PC-9 (cell line): ENCODE data around the gene AMOTL2. TPM values are rescaled to one million over a fixed set of nuclear protein-coding genes. Genes with fewer than 3 reads are reported as not detected.
A peak's percentile ranks its signal among the peaks of the same experiment; 100 is the strongest.

Experiments
- BruUV-seq: library from RNA; stranded (reverse); fragments of 400-500 nt; replicated peaks from 2 replicates; lab custom pipeline; 2021; lab: Mats Ljungman, UMichigan
- CTCF ChIA-PET: fragments of 300-600 bp; sonication (Branson Sonifier 250); formaldehyde crosslinking; loops from one replicate; lab custom pipeline; 2022; ENCODE audit warnings: antibody characterized with exemption; lab: Charles Lee
- POLR2A ChIA-PET: fragments of 300-600 bp; sonication (Branson Sonifier 250); formaldehyde crosslinking; loops from one replicate; lab custom pipeline; 2022; ENCODE audit warnings: antibody characterized with exemption; ENCODE audit not compliant: unreplicated experiment; lab: Charles Lee
- DNase-seq, 2 experiments: peaks; one replicate each; pipeline versions ENCODE4 v3.0.0 to v3.0.0-alpha.2; 2015 to 2022; ENCODE audit warnings: mixed read lengths in 1 of 2
- H2AFZ ChIP-seq: fragments of 200-600 bp; sonication (generic); 2 replicates; pipeline ENCODE4 v1.8.1; 2017; ENCODE audit warnings: antibody characterized with exemption
- H3F3A ChIP-seq: fragments of 200-600 bp; sonication (generic); 2 replicates; pipeline ENCODE4 v1.8.1; 2017; ENCODE audit warnings: antibody characterized with exemption, mild to moderate bottlenecking, low read depth; ENCODE audit not compliant: insufficient read depth
- H3K27ac ChIP-seq: fragments of 200-600 bp; sonication (generic); 2 replicates; pipeline ENCODE4 v1.6.1; 2016; ENCODE audit warnings: mixed run types
- H3K27me3 ChIP-seq: fragments of 200-600 bp; sonication (generic); 2 replicates; pipeline ENCODE4 v1.6.1; 2016; ENCODE audit warnings: low read depth, mixed run types; ENCODE audit not compliant: insufficient read depth
- H3K36me3 ChIP-seq: fragments of 200-600 bp; sonication (generic); 2 replicates; pipeline ENCODE4 v1.6.1; 2016; ENCODE audit warnings: low read depth, mixed run types
- H3K4me1 ChIP-seq: fragments of 200-600 bp; sonication (generic); replicated peaks from 2 replicates; pipeline ENCODE4 v1.6.1; 2016; ENCODE audit warnings: mixed run types; ENCODE audit not compliant: insufficient read depth
- H3K4me2 ChIP-seq: fragments of 200-600 bp; sonication (generic); 2 replicates; pipeline ENCODE4 v1.6.1; 2017; ENCODE audit warnings: mixed run types
- H3K4me3 ChIP-seq: fragments of 200-600 bp; sonication (generic); 2 replicates; pipeline ENCODE4 v1.6.1; 2016; ENCODE audit warnings: mixed run types
- H3K79me2 ChIP-seq: fragments of 200-600 bp; sonication (generic); 2 replicates; pipeline ENCODE4 v1.6.1; 2017; ENCODE audit warnings: low read depth, mixed run types
- H3K9me2 ChIP-seq: fragments of 200-600 bp; sonication (generic); 2 replicates; pipeline ENCODE4 v1.8.1; 2017; ENCODE audit warnings: mild to moderate bottlenecking; ENCODE audit not compliant: insufficient read depth
- H3K9me3 ChIP-seq: fragments of 200-600 bp; sonication (generic); 2 replicates; pipeline ENCODE4 v1.8.1; 2016; ENCODE audit warnings: low read depth; ENCODE audit not compliant: insufficient read depth
- H4K20me1 ChIP-seq: fragments of 200-600 bp; sonication (generic); 2 replicates; pipeline ENCODE4 v1.8.1; 2017; ENCODE audit not compliant: insufficient read depth
- CTCF ChIP-seq: fragments of 200-600 bp; sonication (generic); conservative IDR thresholded peaks from 2 replicates; pipeline ENCODE4 v1.6.1; 2017; ENCODE audit warnings: mixed run types, antibody characterized with exemption, mild to moderate bottlenecking, moderate library complexity
- EZH2 ChIP-seq: fragments of 200-600 bp; sonication (generic); IDR thresholded peaks from 2 replicates; pipeline ENCODE4 v1.8.0; 2017; ENCODE audit warnings: antibody characterized with exemption, low read depth
- intact Hi-C: fragments of 100-400 bp; cut with micrococcal nuclease; formaldehyde crosslinking; loops from one replicate; pipeline ENCODE4 v1.10.0; 2022; ENCODE audit not compliant: unreplicated experiment
- total RNA-seq: library from RNA; stranded (reverse); gene quantifications from 2 replicates; pipeline ENCODE4 v1.2.3, GENCODE V29; 2021

Gene AMOTL2
- total RNA-seq, 1 experiment from 2014 or later: 147 TPM

GRCh38 chr3:134376786-134377426, 2.7 kb upstream of the AMOTL2 start:
- Histone ChIP-seq H3K9me3 (no peaks in the 10 kb centered on the region), H3K4me1 (peaks cover 52% of the 10 kb centered on the region), H3K27ac (peak overlapping the region; percentile 98; the same call in 1 of the 2 replicates), H3K4me2 (peak overlapping the region; percentile 99), H3F3A (peaks cover 40% of the 10 kb centered on the region), H3K79me2 (peaks cover 45% of the 10 kb centered on the region), H3K27me3 (no peaks in the 10 kb centered on the region), H3K4me3 (no peak overlapping the region), H4K20me1 (peaks cover 16% of the 10 kb centered on the region), H3K9me2 (no peaks in the 10 kb centered on the region), H2AFZ (no peak overlapping the region), H3K36me3 (peaks cover 15% of the 10 kb centered on the region)
- ChIA-PET CTCF (interaction anchor here (0.5 to 1.6 kb wide), 2 partner anchors 68 to 84 kb away, joined by 3 to 5 read pairs; no protein-coding TSS in a partner anchor), POLR2A (interaction anchor here (0.6 kb wide), 1 partner anchor 781 kb away, joined by 5 read pairs; no protein-coding TSS in a partner anchor)
- BruUV-seq: no TSS peak
- DNase-seq: no peak
- TF ChIP-seq EZH2: no peak
- TF ChIP-seq CTCF: no peak
- intact Hi-C loops: no loop called here

GRCh38 chr3:134376385-134376765, 2.1 kb upstream of the AMOTL2 start:
- peaks cover 54% of the 10 kb centered on the region for H3K4me1 ChIP-seq
- intact Hi-C loops: no loop called here
- POLR2A ChIA-PET: interaction anchor here (0.6 kb wide), 2 partner anchors 95 to 780 kb away, joined by 4 to 5 read pairs; no protein-coding TSS in a partner anchor

More at GRCh38 chr3:134376385-134376765, 2.1 kb upstream of the AMOTL2 start:
- Histone ChIP-seq H3K9me2 (no peaks in the 10 kb centered on the region), H3F3A (peaks cover 45% of the 10 kb centered on the region), H3K27ac (peak overlapping the region; percentile 98), H3K27me3 (no peaks in the 10 kb centered on the region), H3K4me2 (peak overlapping the region; percentile 99), H3K36me3 (peaks cover 20% of the 10 kb centered on the region), H4K20me1 (peaks cover 22% of the 10 kb centered on the region), H3K9me3 (no peaks in the 10 kb centered on the region), H3K79me2 (peaks cover 50% of the 10 kb centered on the region), H3K4me3 (peak overlapping the region; percentile 100; the same call in 1 of the 2 replicates), H2AFZ (no peak overlapping the region)
- CTCF ChIA-PET: interaction anchor here (0.5 to 1.5 kb wide), 2 partner anchors 10 to 83 kb away, joined by 3 to 5 read pairs; no protein-coding TSS in a partner anchor
- TF ChIP-seq EZH2 (no peak), CTCF (no peak)
- BruUV-seq: no TSS peak
- DNase-seq: no peak
